GM23338 (cell line): ENCODE measurements around the gene CHRM5. TPM values are rescaled to one million over a fixed set of nuclear protein-coding genes. Genes with fewer than 3 reads are reported as not detected.

Experiments used
- ATAC-seq: fragments of 200-7000 bp; cut with Tn5 transposase; 3 replicates; pipeline ENCODE4 v1.9.1; 2020
- DNase-seq: peaks from one replicate; pipeline ENCODE4 v3.0.0-alpha.2; 2015; ENCODE audit warnings: low spot score
- H2AFZ ChIP-seq: fragments of 200-600 bp; sonication (generic); 2 replicates; pipeline ENCODE4 v1.8.0; 2016; ENCODE audit warnings: antibody characterized with exemption, mild to moderate bottlenecking, moderate library complexity
- H3F3A ChIP-seq: fragments of 200-600 bp; sonication (generic); replicated peaks from 2 replicates; pipeline ENCODE4 v1.8.0; 2017; ENCODE audit warnings: antibody characterized with exemption, mixed run types, low read depth
- H3K27ac ChIP-seq: fragments of 200-600 bp; sonication (generic); 2 replicates; pipeline ENCODE4 v1.6.1; 2016; ENCODE audit warnings: low read depth
- H3K27me3 ChIP-seq: fragments of 200-600 bp; sonication (generic); 2 replicates; pipeline ENCODE4 v1.8.0; 2016; ENCODE audit warnings: mild to moderate bottlenecking, mixed run types, moderate library complexity; ENCODE audit not compliant: insufficient read depth
- H3K36me3 ChIP-seq: fragments of 200-600 bp; sonication (generic); 2 replicates; pipeline ENCODE4 v1.8.0; 2016; ENCODE audit warnings: mild to moderate bottlenecking; ENCODE audit not compliant: insufficient read depth
- H3K4me1 ChIP-seq: fragments of 200-600 bp; sonication (generic); 2 replicates; pipeline ENCODE4 v1.8.0; 2016; ENCODE audit warnings: mild to moderate bottlenecking, moderate library complexity; ENCODE audit not compliant: insufficient read depth
- H3K4me2 ChIP-seq: fragments of 200-600 bp; sonication (generic); 2 replicates; pipeline ENCODE4 v1.7.1; 2017; ENCODE audit warnings: mixed run types
- H3K4me3 ChIP-seq: fragments of 200-600 bp; sonication (generic); 2 replicates; pipeline ENCODE4 v1.6.1; 2016; ENCODE audit warnings: mixed run types
- H3K79me2 ChIP-seq: fragments of 200-600 bp; sonication (generic); replicated peaks from 2 replicates; pipeline ENCODE4 v1.8.0; 2017; ENCODE audit warnings: mild to moderate bottlenecking; ENCODE audit not compliant: insufficient read depth
- H3K9me2 ChIP-seq: fragments of 200-600 bp; sonication (generic); 2 replicates; pipeline ENCODE4 v1.8.0; 2017; ENCODE audit not compliant: insufficient read depth
- H4K20me1 ChIP-seq: fragments of 200-600 bp; sonication (generic); replicated peaks from 2 replicates; pipeline ENCODE4 v1.8.0; 2017; ENCODE audit warnings: mild to moderate bottlenecking; ENCODE audit not compliant: insufficient read depth
- H3K27ac Mint-ChIP-seq: 2 replicates; pipeline ENCODE4 v1.8.0; 2020; ENCODE audit warnings: inconsistent platforms, mild to moderate bottlenecking, moderate library complexity, mixed read lengths
- H3K27me3 Mint-ChIP-seq: 3 replicates; pipeline ENCODE4 v1.8.0; 2022; ENCODE audit warnings: low read depth, mild to moderate bottlenecking, moderate library complexity, mixed read lengths, inconsistent platforms; ENCODE audit not compliant: insufficient read depth, poor library complexity
- H3K36me3 Mint-ChIP-seq: 3 replicates; pipeline ENCODE4 v1.8.0; 2021; ENCODE audit warnings: low read depth, mild to moderate bottlenecking, inconsistent platforms, moderate library complexity, mixed read lengths
- H3K4me1 Mint-ChIP-seq: 3 replicates; pipeline ENCODE4 v1.8.0; 2020; ENCODE audit warnings: mild to moderate bottlenecking, inconsistent platforms, mixed read lengths
- H3K4me3 Mint-ChIP-seq: 3 replicates; pipeline ENCODE4 v1.8.0; 2021; ENCODE audit warnings: moderate library complexity, mild to moderate bottlenecking, inconsistent platforms, mixed read lengths
- H3K9me3 Mint-ChIP-seq: 3 replicates; pipeline ENCODE4 v1.8.0; 2020; ENCODE audit warnings: moderate library complexity, mild to moderate bottlenecking, inconsistent platforms, mixed read lengths
- EZH2phosphoT487 ChIP-seq: fragments of 200-600 bp; sonication (generic); IDR thresholded peaks from one replicate; pipeline ENCODE4 v1.8.1; 2018; ENCODE audit warnings: antibody characterized with exemption; ENCODE audit not compliant: unreplicated experiment
- polyA plus RNA-seq: library from polyadenylated mRNA; unstranded; fragments of >200 nt; fragmentation: Nextera tagmentation; extraction: Ambion mirVana; gene quantifications from 2 replicates; pipeline ENCODE4 v1.2.1, GENCODE V29; 2016
- total RNA-seq: library from RNA; depleted of rRNA; stranded (reverse); fragments of >200 nt; shearing (Covaris generic); gene quantifications from 2 replicates; pipeline ENCODE4 v1.2.3, GENCODE V29; 2014
- TF ChIP-seq, protein P1 (sequence below): fragments of 250-450 bp; sonication (Bioruptor Pico); IDR thresholded peaks from 2 replicates; pipeline ENCODE4 v1.5.0; 2020; ENCODE audit warnings: mild to moderate bottlenecking, moderate library complexity
- TF ChIP-seq, protein P2 (sequence below), 2 experiments: fragments of 200-600 bp in 1 of 2; sonication (generic) in 1 of 2; conservative IDR thresholded peaks; 2 replicates each; pipeline versions ENCODE4 v1.5.1 to v1.6.1; 2016 to 2017; ENCODE audit warnings: antibody characterized with exemption in 2 of 2, low read depth in 2 of 2, mild to moderate bottlenecking in 2 of 2, moderate library complexity in 1 of 2
- TF ChIP-seq, protein P3 (sequence below): IDR thresholded peaks from one replicate; pipeline ENCODE4 v1.6.1; 2018; ENCODE audit warnings: antibody characterized with exemption; ENCODE audit not compliant: unreplicated experiment

The CHRM5 gene
- total and polyA plus RNA-seq, 2 experiments from 2014 or later = not detected

DNA sequence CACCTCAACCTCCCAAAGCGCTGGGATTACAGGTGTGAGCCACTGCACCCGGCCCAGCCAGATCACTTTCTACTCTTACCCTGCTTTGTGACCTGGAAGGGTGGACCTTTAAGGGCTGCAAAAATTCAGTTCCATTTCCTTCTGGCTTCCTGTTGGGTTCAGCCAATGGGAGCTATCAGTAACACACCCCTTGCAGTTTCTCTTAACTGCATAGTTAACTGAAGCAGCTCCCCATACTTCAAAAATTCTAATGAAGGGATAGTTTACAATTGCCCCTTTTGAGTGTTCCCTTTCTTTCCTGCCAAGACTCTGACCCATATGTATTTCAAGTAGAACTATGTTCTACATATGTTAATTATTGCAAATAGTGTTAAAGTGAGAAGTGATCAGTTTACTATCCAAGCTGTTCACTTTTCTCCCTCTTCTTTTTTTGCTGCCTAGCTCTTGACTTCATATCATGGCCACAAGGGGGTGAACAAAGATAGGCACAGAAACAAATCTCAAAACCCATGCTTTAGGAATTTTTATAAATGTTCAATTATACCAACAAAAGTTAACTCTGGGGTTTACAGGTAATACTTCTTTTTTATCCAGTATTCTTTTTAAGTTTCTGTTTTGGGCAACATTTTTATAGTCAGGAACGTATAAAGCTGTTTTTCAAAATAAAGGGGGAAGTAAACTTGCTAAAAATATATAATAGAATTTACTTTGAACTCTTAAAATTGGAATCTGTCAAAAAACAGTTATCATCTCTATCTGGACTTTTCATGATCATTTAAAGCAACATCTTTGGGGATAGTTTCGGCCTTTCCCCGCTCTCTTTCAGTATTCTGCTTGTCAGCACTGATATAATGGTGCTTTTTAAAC is 141.7 kb downstream of the CHRM5 start:
- DNase-seq = peak; percentile 71
- no peak overlapping the region for H3K4me3 Mint-ChIP-seq

DNA sequence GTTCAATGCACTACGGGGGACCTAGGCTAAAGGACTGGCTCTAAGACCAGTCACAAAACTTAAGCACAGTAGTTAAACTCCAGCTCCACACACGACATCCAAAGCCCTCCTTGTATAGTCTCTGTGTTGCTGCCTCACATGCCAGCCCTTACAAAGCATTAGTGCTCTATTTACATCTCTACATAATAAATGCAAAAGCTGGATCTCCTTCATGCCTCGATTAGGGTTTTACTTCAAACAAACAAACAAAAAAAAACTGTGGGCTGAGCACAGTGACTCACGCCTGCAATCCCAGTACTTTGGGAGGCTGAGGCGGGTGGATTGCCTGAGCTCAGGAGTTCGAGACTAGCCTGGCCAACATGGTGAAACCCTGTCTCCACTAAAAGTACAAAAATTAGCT is 143.2 kb downstream of the CHRM5 start:
- Histone ChIP-seq H3K27me3 (no peaks in the 10 kb centered on the region), H4K20me1 (no peaks in the 10 kb centered on the region), H2AFZ (peak overlapping the region; percentile 33), H3K79me2 (no peaks in the 10 kb centered on the region), H3K4me1 (no peaks in the 10 kb centered on the region), H3F3A (no peaks in the 10 kb centered on the region), H3K36me3 (no peaks in the 10 kb centered on the region), H3K4me2 (no peak overlapping the region), H3K27ac (no peak overlapping the region), H3K4me3 (no peak overlapping the region), H3K9me2 (no peaks in the 10 kb centered on the region)
- H3K36me3 Mint-ChIP-seq = no peaks in the 10 kb centered on the region
- H3K4me3 Mint-ChIP-seq = no peak overlapping the region
- H3K27me3 Mint-ChIP-seq = peaks cover 8% of the 10 kb centered on the region
- H3K27ac Mint-ChIP-seq = no peak overlapping the region; the same call in 1 of the 2 replicates
- ATAC-seq (no peak; the same call in 2 of the 3 replicates), DNase-seq (no peak)
- H3K9me3 Mint-ChIP-seq = no peaks in the 10 kb centered on the region; the same call in 2 of the 3 replicates
- peaks cover 6% of the 10 kb centered on the region; the same call in 2 of the 3 replicates for H3K4me1 Mint-ChIP-seq
- TF ChIP-seq EZH2phosphoT487 = no peak
- TF ChIP-seq, protein P1, sequence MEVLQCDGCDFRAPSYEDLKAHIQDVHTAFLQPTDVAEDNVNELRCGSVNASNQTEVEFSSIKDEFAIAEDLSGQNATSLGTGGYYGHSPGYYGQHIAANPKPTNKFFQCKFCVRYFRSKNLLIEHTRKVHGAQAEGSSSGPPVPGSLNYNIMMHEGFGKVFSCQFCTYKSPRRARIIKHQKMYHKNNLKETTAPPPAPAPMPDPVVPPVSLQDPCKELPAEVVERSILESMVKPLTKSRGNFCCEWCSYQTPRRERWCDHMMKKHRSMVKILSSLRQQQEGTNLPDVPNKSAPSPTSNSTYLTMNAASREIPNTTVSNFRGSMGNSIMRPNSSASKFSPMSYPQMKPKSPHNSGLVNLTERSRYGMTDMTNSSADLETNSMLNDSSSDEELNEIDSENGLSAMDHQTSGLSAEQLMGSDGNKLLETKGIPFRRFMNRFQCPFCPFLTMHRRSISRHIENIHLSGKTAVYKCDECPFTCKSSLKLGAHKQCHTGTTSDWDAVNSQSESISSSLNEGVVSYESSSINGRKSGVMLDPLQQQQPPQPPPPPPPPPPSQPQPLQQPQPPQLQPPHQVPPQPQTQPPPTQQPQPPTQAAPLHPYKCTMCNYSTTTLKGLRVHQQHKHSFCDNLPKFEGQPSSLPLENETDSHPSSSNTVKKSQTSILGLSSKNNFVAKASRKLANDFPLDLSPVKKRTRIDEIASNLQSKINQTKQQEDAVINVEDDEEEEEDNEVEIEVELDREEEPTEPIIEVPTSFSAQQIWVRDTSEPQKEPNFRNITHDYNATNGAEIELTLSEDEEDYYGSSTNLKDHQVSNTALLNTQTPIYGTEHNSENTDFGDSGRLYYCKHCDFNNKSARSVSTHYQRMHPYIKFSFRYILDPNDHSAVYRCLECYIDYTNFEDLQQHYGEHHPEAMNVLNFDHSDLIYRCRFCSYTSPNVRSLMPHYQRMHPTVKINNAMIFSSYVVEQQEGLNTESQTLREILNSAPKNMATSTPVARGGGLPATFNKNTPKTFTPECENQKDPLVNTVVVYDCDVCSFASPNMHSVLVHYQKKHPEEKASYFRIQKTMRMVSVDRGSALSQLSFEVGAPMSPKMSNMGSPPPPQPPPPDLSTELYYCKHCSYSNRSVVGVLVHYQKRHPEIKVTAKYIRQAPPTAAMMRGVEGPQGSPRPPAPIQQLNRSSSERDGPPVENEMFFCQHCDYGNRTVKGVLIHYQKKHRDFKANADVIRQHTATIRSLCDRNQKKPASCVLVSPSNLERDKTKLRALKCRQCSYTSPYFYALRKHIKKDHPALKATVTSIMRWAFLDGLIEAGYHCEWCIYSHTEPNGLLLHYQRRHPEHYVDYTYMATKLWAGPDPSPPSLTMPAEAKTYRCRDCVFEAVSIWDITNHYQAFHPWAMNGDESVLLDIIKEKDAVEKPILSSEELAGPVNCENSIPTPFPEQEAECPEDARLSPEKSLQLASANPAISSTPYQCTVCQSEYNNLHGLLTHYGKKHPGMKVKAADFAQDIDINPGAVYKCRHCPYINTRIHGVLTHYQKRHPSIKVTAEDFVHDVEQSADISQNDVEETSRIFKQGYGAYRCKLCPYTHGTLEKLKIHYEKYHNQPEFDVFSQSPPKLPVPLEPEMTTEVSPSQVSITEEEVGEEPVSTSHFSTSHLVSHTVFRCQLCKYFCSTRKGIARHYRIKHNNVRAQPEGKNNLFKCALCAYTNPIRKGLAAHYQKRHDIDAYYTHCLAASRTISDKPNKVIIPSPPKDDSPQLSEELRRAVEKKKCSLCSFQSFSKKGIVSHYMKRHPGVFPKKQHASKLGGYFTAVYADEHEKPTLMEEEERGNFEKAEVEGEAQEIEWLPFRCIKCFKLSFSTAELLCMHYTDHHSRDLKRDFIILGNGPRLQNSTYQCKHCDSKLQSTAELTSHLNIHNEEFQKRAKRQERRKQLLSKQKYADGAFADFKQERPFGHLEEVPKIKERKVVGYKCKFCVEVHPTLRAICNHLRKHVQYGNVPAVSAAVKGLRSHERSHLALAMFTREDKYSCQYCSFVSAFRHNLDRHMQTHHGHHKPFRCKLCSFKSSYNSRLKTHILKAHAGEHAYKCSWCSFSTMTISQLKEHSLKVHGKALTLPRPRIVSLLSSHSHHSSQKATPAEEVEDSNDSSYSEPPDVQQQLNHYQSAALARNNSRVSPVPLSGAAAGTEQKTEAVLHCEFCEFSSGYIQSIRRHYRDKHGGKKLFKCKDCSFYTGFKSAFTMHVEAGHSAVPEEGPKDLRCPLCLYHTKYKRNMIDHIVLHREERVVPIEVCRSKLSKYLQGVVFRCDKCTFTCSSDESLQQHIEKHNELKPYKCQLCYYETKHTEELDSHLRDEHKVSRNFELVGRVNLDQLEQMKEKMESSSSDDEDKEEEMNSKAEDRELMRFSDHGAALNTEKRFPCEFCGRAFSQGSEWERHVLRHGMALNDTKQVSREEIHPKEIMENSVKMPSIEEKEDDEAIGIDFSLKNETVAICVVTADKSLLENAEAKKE (CRISPR knock-in tag) = no peak

More for the DNA sequence above, 141.7 kb downstream of the CHRM5 start:
- H3K36me3 ChIP-seq = no peaks in the 10 kb centered on the region
- no peaks in the 10 kb centered on the region; the same call in 2 of the 3 replicates for H3K9me3 Mint-ChIP-seq
- H2AFZ ChIP-seq = peak overlapping the region; percentile 35; the same call in 1 of the 2 replicates
- no peaks in the 10 kb centered on the region for H3F3A ChIP-seq
- H3K9me2 ChIP-seq = no peaks in the 10 kb centered on the region
- H3K27ac Mint-ChIP-seq = no peak overlapping the region
- no peaks in the 10 kb centered on the region for H3K27me3 ChIP-seq
- H3K4me1 Mint-ChIP-seq = peaks cover 6% of the 10 kb centered on the region; the same call in 2 of the 3 replicates
- H3K36me3 Mint-ChIP-seq = no peaks in the 10 kb centered on the region
- H3K79me2 ChIP-seq = no peaks in the 10 kb centered on the region
- H3K27me3 Mint-ChIP-seq = peaks cover 8% of the 10 kb centered on the region
- no peak overlapping the region for H3K4me2 ChIP-seq
- H4K20me1 ChIP-seq = no peaks in the 10 kb centered on the region
- no peak overlapping the region for H3K27ac ChIP-seq
- TF ChIP-seq, protein P2, sequence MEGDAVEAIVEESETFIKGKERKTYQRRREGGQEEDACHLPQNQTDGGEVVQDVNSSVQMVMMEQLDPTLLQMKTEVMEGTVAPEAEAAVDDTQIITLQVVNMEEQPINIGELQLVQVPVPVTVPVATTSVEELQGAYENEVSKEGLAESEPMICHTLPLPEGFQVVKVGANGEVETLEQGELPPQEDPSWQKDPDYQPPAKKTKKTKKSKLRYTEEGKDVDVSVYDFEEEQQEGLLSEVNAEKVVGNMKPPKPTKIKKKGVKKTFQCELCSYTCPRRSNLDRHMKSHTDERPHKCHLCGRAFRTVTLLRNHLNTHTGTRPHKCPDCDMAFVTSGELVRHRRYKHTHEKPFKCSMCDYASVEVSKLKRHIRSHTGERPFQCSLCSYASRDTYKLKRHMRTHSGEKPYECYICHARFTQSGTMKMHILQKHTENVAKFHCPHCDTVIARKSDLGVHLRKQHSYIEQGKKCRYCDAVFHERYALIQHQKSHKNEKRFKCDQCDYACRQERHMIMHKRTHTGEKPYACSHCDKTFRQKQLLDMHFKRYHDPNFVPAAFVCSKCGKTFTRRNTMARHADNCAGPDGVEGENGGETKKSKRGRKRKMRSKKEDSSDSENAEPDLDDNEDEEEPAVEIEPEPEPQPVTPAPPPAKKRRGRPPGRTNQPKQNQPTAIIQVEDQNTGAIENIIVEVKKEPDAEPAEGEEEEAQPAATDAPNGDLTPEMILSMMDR (conservative IDR thresholded peaks at IDR 0.05; ENCODE audit: low read depth in 2 of 2) = peak; percentile 76 to 94
- TF ChIP-seq, protein P3, sequence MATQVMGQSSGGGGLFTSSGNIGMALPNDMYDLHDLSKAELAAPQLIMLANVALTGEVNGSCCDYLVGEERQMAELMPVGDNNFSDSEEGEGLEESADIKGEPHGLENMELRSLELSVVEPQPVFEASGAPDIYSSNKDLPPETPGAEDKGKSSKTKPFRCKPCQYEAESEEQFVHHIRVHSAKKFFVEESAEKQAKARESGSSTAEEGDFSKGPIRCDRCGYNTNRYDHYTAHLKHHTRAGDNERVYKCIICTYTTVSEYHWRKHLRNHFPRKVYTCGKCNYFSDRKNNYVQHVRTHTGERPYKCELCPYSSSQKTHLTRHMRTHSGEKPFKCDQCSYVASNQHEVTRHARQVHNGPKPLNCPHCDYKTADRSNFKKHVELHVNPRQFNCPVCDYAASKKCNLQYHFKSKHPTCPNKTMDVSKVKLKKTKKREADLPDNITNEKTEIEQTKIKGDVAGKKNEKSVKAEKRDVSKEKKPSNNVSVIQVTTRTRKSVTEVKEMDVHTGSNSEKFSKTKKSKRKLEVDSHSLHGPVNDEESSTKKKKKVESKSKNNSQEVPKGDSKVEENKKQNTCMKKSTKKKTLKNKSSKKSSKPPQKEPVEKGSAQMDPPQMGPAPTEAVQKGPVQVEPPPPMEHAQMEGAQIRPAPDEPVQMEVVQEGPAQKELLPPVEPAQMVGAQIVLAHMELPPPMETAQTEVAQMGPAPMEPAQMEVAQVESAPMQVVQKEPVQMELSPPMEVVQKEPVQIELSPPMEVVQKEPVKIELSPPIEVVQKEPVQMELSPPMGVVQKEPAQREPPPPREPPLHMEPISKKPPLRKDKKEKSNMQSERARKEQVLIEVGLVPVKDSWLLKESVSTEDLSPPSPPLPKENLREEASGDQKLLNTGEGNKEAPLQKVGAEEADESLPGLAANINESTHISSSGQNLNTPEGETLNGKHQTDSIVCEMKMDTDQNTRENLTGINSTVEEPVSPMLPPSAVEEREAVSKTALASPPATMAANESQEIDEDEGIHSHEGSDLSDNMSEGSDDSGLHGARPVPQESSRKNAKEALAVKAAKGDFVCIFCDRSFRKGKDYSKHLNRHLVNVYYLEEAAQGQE = no peak
- peak; percentile 69 for ATAC-seq
- no peak overlapping the region for H3K4me3 ChIP-seq
- H3K4me1 ChIP-seq = no peaks in the 10 kb centered on the region
